Tibial nerve (tissue), 4 donors: ENCODE data around the gene LMOD2. TPM values are rescaled to one million over a fixed set of nuclear protein-coding genes. Genes with fewer than 3 reads are reported as not detected.

ENCODE experiments used
- DNase-seq, 2 donors: peaks; one replicate each; pipeline ENCODE4 v3.0.0-alpha.2; 2019; ENCODE audit warnings: low spot score in 2 of 2
- H3K27ac ChIP-seq, 4 donors: fragments of 200-600 bp; sonication (generic) in 3 of 4; one replicate each; pipeline ENCODE4 v1.5.1; 2017 to 2019; ENCODE audit warnings: mild to moderate bottlenecking in 1 of 4
- H3K27me3 ChIP-seq, 2 donors: fragments of 200-600 bp; sonication (generic) in 1 of 2; one replicate each; pipeline versions ENCODE4 v1.5.1 to v1.6.0; 2017 to 2019
- H3K36me3 ChIP-seq, 3 donors: fragments of 200-600 bp; sonication (generic); one replicate each; pipeline ENCODE4 v1.5.1; 2018 to 2019
- H3K4me1 ChIP-seq, 4 donors: fragments of 200-600 bp; sonication (generic) in 3 of 4; one replicate each; pipeline ENCODE4 v1.5.1; 2017 to 2019
- H3K4me3 ChIP-seq, 4 donors: fragments of 200-600 bp; sonication (generic) in 3 of 4; one replicate each; pipeline ENCODE4 v1.5.1; 2017 to 2019; ENCODE audit warnings: mild to moderate bottlenecking in 1 of 4, moderate library complexity in 1 of 4
- H3K9me3 ChIP-seq, 4 donors: fragments of 200-600 bp; sonication (generic) in 3 of 4; one replicate each; pipeline ENCODE4 v1.5.1; 2017 to 2019
- CTCF ChIP-seq, 5 experiments: fragments of 200-600 bp in 3 of 5; fragments of 450-650 bp in 2 of 5; sonication (generic) in 3 of 5; IDR thresholded peaks; one replicate each; pipeline ENCODE4 v1.5.1; 2016 to 2019; ENCODE audit warnings: antibody characterized with exemption in 5 of 5, mild to moderate bottlenecking in 3 of 5, moderate library complexity in 2 of 5
- EP300 ChIP-seq, 2 donors: sonication (generic); formaldehyde crosslinking; IDR thresholded peaks; one replicate each; pipeline ENCODE4 v1.6.1; 2017; ENCODE audit warnings: antibody characterized with exemption in 2 of 2, mild to moderate bottlenecking in 1 of 2
- POLR2A ChIP-seq, 2 donors: fragments of 450-650 bp; IDR thresholded peaks; one replicate each; pipeline ENCODE4 v1.6.1; 2017; ENCODE audit warnings: antibody characterized with exemption in 2 of 2, mild to moderate bottlenecking in 2 of 2, moderate library complexity in 2 of 2
- WGBS, 2 donors: methylation state at CpG; one replicate each; pipeline ENCODE4 v1.1.5; 2018; 5-methylcytosine and 5-hydroxymethylcytosine counted together
- total RNA-seq, 4 donors: library from RNA; depleted of rRNA; stranded (reverse); fragments of >200 nt; gene quantifications; one replicate each; pipeline ENCODE4 v1.1.0, GENCODE V29; 2016

Gene LMOD2
- total RNA-seq, 4 donors from 2014 or later = not detected

DNA sequence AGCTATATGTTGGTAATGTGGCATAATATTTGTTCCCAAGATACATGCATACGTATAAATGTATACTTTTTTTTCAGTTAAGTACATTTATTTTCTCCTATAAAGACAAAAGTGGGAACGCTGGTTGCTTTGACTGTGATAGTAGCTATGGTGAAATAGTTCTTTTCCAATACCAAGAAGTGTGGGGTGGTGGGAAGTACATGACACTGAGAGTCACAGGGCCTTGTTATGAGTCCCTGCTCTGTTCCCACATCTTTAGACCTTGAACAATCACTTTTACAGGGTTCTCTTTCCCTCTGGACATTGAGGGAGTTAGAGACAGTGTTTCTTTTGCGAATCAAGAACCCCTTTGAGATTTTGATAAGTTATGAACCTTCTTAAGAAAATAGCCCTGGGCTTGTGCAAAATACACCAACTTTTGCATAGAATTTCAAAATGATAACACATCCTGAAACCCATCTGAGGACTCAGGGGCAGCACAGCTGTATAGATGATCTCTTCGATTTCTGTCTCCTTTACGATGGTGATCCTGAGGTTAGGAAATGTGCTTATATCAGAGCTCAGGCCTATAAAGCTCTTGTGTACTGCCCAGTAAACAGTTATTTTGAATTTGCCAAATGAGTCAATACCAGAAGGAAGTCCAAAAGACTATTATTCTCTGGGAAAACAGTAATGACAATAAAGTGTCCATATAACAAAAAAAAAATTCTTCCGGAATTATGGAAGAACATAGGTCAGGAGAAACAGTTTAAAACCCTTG is 1.1 kb downstream of the LMOD2 start:
- DNase-seq = no peak
- TF ChIP-seq POLR2A (IDR thresholded peaks at IDR 0.05) (no peak), CTCF (IDR thresholded peaks at IDR 0.05) (no peak), EP300 (IDR thresholded peaks at IDR 0.05) (no peak)
- Histone ChIP-seq H3K36me3 (no peaks in the 10 kb centered on the region), H3K4me3 (no peak overlapping the region), H3K27me3 (no peaks in the 10 kb centered on the region), H3K4me1 (no peaks in the 10 kb centered on the region), H3K9me3 (no peaks in the 10 kb centered on the region), H3K27ac (no peak overlapping the region)
- WGBS, 2 donors = 77 to 80% methylated on average over 6 of the region's 6 CpGs

DNA sequence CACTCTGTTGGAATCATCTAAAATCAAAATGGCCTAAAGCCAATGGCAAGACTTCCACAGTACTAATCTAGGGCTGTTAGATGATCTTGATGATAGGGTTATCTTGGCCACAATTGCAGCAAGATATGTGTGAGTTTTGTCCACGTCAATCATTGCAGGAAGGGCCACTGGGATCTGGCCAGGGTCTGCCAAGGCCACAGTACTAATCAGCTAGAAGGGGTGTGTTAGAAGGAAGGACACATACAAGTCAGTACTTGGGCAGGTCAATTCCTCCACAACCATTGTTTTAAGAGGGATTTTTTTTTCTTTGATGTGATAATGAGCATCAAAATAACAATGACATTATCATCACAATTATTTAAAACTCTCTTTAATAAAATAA is 1.6 kb downstream of the LMOD2 start:
- no peak for DNase-seq
- 70 to 71% methylated on average over 1 of the region's 1 CpG for WGBS, 2 donors
- H3K4me1 ChIP-seq = no peaks in the 10 kb centered on the region
- no peak for TF ChIP-seq CTCF (IDR thresholded peaks at IDR 0.05)
- no peak for TF ChIP-seq EP300 (IDR thresholded peaks at IDR 0.05)
- TF ChIP-seq POLR2A (IDR thresholded peaks at IDR 0.05) = no peak
- no peaks in the 10 kb centered on the region for H3K36me3 ChIP-seq
- H3K27ac ChIP-seq = no peak overlapping the region
- H3K9me3 ChIP-seq = no peaks in the 10 kb centered on the region
- no peaks in the 10 kb centered on the region for H3K27me3 ChIP-seq
- no peak overlapping the region for H3K4me3 ChIP-seq

DNA sequence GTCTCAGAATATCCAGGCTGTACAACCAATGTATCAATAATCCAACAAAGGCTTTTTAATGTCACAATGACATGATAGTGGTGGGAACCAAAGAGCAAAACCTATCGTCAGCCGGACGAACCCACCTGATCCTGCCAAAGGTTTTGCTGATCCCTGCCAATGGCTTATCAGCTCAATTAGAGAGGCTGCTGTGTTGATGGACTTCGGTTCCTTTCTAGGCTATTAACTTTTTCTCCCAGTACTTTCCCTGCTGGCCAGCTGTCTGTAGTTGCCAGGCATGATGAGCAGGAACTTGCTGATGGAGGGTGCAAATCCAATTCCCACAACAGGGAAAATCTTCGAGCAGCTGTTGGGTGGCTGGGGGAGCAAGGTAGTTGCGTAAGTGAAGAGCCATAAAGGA is 2.4 kb downstream of the LMOD2 start:
- H3K9me3 ChIP-seq = no peaks in the 10 kb centered on the region
- no peaks in the 10 kb centered on the region for H3K36me3 ChIP-seq
- WGBS, 2 donors = 84 to 91% methylated on average over 6 of the region's 6 CpGs
- TF ChIP-seq CTCF (IDR thresholded peaks at IDR 0.05) = no peak
- H3K4me3 ChIP-seq = no peak overlapping the region
- peaks cover 0 to under 1% of the 10 kb centered on the region in 2 donors for H3K27me3 ChIP-seq
- no peak for DNase-seq
- H3K27ac ChIP-seq = no peak overlapping the region
- no peaks in the 10 kb centered on the region for H3K4me1 ChIP-seq

DNA sequence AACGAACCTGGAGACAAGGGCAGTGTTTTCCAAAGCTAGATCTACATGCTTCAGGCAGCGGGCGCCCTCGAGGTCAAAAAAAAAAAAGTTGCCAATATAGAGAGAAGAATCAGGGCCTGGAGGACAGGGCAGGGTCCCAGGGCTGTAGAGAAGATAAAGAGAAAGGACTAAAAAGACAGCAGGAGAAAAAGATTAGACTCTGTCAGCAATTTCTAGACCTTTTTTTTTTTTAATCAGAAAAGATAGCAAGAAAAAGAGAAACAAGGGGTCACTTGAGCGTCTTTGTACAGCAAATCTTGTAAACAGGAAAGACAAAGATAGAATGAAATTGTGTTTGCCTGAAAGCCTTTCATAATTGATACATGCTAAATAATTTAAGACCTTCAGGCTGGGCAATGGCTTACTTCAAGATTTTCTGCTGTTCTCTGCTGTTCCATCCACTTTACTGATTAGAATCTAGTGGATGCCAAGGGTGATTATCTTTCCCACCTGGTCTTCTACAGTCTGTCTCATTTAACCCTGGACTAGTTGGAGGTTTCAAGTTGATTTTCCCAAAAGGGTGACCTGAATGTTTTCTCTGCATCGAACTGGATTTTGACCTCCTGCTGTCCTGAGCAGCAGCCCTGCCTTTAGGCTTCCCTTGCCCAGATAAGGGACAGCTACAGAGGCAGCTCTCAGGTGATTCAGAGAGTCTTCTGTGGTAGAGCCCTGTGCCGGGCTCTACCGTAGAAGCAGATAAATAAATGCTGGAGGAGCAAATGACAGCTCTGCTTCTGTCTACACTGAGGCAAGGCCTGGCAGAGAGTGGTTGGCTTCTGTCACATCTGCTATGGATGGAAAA is 5.1 kb downstream of the LMOD2 start:
- no peak overlapping the region for H3K27ac ChIP-seq
- no peak for TF ChIP-seq POLR2A (IDR thresholded peaks at IDR 0.05)
- no peak for TF ChIP-seq CTCF (IDR thresholded peaks at IDR 0.05)
- no peak for TF ChIP-seq EP300 (IDR thresholded peaks at IDR 0.05)
- no peaks in the 10 kb centered on the region for H3K4me1 ChIP-seq
- WGBS, 2 donors = 71% methylated on average over 8 of the region's 8 CpGs
- H3K4me3 ChIP-seq = no peak overlapping the region
- DNase-seq = no peak
- no peaks in the 10 kb centered on the region for H3K36me3 ChIP-seq
- H3K27me3 ChIP-seq = peaks cover 0 to 4% of the 10 kb centered on the region in 2 donors
- H3K9me3 ChIP-seq = no peaks in the 10 kb centered on the region

DNA sequence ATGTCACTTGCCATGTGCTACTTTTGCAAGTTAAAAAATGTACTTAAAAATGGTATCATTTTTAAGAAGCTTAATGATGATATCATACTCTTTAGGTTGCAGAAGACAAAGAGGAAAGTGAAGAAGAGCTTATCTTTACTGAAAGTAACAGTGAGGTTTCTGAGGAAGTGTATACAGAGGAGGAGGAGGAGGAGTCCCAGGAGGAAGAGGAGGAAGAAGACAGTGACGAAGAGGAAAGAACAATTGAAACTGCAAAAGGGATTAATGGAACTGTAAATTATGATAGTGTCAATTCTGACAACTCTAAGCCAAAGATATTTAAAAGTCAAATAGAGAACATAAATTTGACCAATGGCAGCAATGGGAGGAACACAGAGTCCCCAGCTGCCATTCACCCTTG is 6.1 kb downstream of the LMOD2 start:
- Histone ChIP-seq H3K27me3 (peaks cover 0 to 4% of the 10 kb centered on the region in 2 donors), H3K4me1 (no peaks in the 10 kb centered on the region), H3K4me3 (no peak overlapping the region), H3K36me3 (no peaks in the 10 kb centered on the region), H3K9me3 (no peaks in the 10 kb centered on the region), H3K27ac (no peak overlapping the region)
- TF ChIP-seq POLR2A (IDR thresholded peaks at IDR 0.05) = no peak
- TF ChIP-seq EP300 (IDR thresholded peaks at IDR 0.05) = no peak
- no peak for TF ChIP-seq CTCF (IDR thresholded peaks at IDR 0.05)
- WGBS, 2 donors = 69 to 76% methylated on average over 1 of the region's 1 CpG
- no peak for DNase-seq
